GM21515 (cell line): ENCODE data around the gene GRIA2.

Source experiments
- ATAC-seq: cut with Tn5 transposase; IDR thresholded peaks from one replicate; pipeline ENCODE4 v1.9.1; 2021; ENCODE audit not compliant: unreplicated experiment

Gene GRIA2

DNA sequence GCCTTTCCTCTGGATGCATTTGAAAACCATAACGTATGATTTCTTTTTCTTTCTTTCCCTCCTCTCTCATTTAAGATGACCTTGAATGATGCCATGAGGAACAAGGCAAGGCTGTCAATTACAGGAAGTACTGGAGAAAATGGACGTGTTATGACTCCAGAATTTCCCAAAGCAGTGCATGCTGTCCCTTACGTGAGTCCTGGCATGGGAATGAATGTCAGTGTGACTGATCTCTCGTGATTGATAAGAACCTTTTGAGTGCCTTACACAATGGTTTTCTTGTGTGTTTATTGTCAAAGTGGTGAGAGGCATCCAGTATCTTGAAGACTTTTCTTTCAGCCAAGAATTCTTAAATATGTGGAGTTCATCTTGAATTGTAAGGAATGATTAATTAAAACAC, 142.8 kb downstream of the GRIA2 start:
- ATAC-seq: no peak

DNA sequence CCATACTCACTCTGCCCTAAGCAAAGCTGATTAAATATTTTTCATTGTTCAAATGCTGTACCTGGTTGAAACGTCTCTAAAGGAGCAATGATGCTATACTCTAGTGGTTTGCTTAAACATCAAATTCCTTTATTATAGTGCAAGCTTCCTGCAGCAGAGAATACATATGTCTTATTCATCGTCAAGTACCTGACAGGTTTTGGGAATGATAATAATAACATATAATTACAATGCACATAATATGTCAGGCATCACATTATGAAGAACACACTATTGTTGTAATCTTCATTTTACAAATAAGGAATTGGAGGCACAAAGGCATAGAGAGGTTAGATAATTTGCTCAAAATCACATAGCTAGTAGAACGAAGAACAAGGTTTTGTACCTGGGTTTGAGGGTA, 151.6 kb downstream of the GRIA2 start:
- no peak for ATAC-seq

- ATAC-seq: no peak
These were observed 152.0 kb downstream of the GRIA2 start for GRCh38 chr4:157372567-157372966.

- ATAC-seq: no peak
These were observed 169.2 kb downstream of the GRIA2 start for GRCh38 chr4:157389741-157390140.

DNA sequence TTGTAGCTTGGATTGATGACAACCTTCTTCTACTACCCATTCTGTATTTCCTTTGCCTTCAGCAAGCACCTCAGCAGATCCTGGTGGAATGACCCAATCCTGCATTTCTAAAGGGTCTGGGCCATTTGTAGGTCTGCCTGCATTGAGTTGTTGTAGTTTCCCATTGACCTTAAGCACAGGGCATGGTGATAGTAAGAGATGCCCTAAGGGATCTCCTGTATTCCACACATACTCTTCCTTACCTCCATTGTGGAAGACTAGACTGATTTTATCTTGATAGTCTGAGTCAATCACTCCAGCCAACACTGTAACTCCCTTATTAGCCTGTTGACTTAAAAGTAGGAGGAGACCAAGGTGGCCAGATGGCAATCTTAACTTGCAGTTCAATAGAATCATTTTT, 184.5 kb downstream of the GRIA2 start:
- ATAC-seq: no peak
